T-cell (primary cell): Measurements from ENCODE around the gene KCNIP1. TPM values are rescaled to one million over a fixed set of nuclear protein-coding genes. Genes with fewer than 3 reads are reported as not detected.

ENCODE experiments used
- ATAC-seq, 4 experiments: fragments of 200-7000 bp in 3 of 4; fragments of 150-1000 bp in 1 of 4; cut with Tn5 transposase; replicated peaks in 1 of 4; 1 replicate in 3 of 4; 2 replicates in 1 of 4; pipeline ENCODE4 v1.10.0; 2021; ENCODE audit warnings: moderate library complexity in 3 of 4, mild to moderate bottlenecking in 2 of 4, moderate number of reproducible peaks in 1 of 4
- CTCF ChIA-PET, 2 donors: fragments of 300-600 bp; sonication (Branson Sonifier 250); formaldehyde crosslinking; loops; one replicate each; lab custom pipeline; 2022; ENCODE audit warnings: antibody characterized with exemption in 2 of 2; lab: Charles Lee
- POLR2A ChIA-PET, 2 donors: fragments of 300-600 bp; sonication (Branson Sonifier 250); formaldehyde crosslinking; loops; one replicate each; lab custom pipeline; 2022; ENCODE audit warnings: antibody characterized with exemption in 2 of 2; lab: Charles Lee
- DNase-seq, 35 experiments: peaks; one replicate each; pipeline versions ENCODE4 v3.0.0 to v3.0.0-alpha.2; 2013 to 2023
- H3K27ac ChIP-seq: one replicate; pipeline ENCODE4 v1.5.1; 2013; ENCODE audit warnings: low read length
- H3K27me3 ChIP-seq, 2 experiments: replicated peaks in 1 of 2; 1 replicate in 1 of 2; 2 replicates in 1 of 2; pipeline versions ENCODE4 v1.6.1 to v1.7.0; 2013; ENCODE audit warnings: low read length in 1 of 2, mixed read lengths in 1 of 2; ENCODE audit not compliant: control insufficient read depth in 2 of 2, insufficient read depth in 2 of 2; ENCODE audit errors: extremely low read depth in 1 of 2
- H3K36me3 ChIP-seq, 2 donors: 1 replicate in 1 of 2; 2 replicates in 1 of 2; pipeline versions ENCODE4 v1.6.1 to v1.7.0; 2013; ENCODE audit warnings: low read length in 1 of 2; ENCODE audit not compliant: control insufficient read depth in 2 of 2, insufficient read depth in 1 of 2; ENCODE audit errors: extremely low read depth in 1 of 2
- H3K4me1 ChIP-seq, 2 experiments: 1 replicate in 1 of 2; 2 replicates in 1 of 2; pipeline versions ENCODE4 v1.6.1 to v1.7.0; 2013; ENCODE audit warnings: low read length in 2 of 2, mixed read lengths in 1 of 2; ENCODE audit not compliant: insufficient read depth in 2 of 2, control insufficient read depth in 1 of 2; ENCODE audit errors: extremely low read depth in 1 of 2
- H3K4me3 ChIP-seq, 2 donors: 1 replicate in 1 of 2; 2 replicates in 1 of 2; pipeline versions ENCODE4 v1.5.1 to v1.7.0; 2013; ENCODE audit warnings: mild to moderate bottlenecking in 2 of 2, low read length in 1 of 2, moderate library complexity in 1 of 2; ENCODE audit not compliant: control insufficient read depth in 1 of 2; ENCODE audit errors: extremely low read depth in 1 of 2
- H3K9me3 ChIP-seq: 2 replicates; pipeline ENCODE4 v1.7.0; 2013
- H3K27ac Mint-ChIP-seq, 2 donors: one replicate each; pipeline ENCODE4 v1.8.0; 2020 to 2021; ENCODE audit warnings: mild to moderate bottlenecking in 2 of 2, mixed read lengths in 2 of 2
- H3K27me3 Mint-ChIP-seq, 2 donors: one replicate each; pipeline ENCODE4 v1.8.0; 2021 to 2022; ENCODE audit warnings: mixed read lengths in 2 of 2
- H3K36me3 Mint-ChIP-seq: one replicate; pipeline ENCODE4 v1.8.0; 2021; ENCODE audit warnings: mixed read lengths
- H3K4me1 Mint-ChIP-seq, 3 donors: one replicate each; pipeline ENCODE4 v1.8.0; 2020 to 2022; ENCODE audit warnings: mixed read lengths in 3 of 3, mild to moderate bottlenecking in 1 of 3
- H3K4me3 Mint-ChIP-seq, 3 donors: one replicate each; pipeline ENCODE4 v1.8.0; 2020 to 2022; ENCODE audit warnings: mild to moderate bottlenecking in 3 of 3, mixed read lengths in 3 of 3, moderate library complexity in 3 of 3
- H3K9me3 Mint-ChIP-seq, 3 donors: one replicate each; pipeline ENCODE4 v1.8.0; 2020 to 2022; ENCODE audit warnings: mixed read lengths in 3 of 3
- WGBS: methylation state at CpG from one replicate; pipeline ENCODE4 v1.1.5; 2013; ENCODE audit warnings: missing lambda C conversion rate; ENCODE audit not compliant: insufficient coverage; 5-methylcytosine and 5-hydroxymethylcytosine counted together
- total RNA-seq, 35 experiments: library from RNA in 6 of 35; stranded (reverse) in 6 of 35; fragments of 120-200 nt in 1 of 35; gene quantifications; one replicate each; pipeline versions ENCODE4 v1.2.1 to v1.2.4 and lab custom pipeline; 2013 to 2026

Gene KCNIP1
- total RNA-seq, 5 donors from 2014 or later (not counting 1 experiment from before 2014, with no cell fraction given), result not detected

GRCh38 chr5:170635706-170636105, 131.9 kb downstream of the KCNIP1 start:
- Histone ChIP-seq H3K4me3 (no peak overlapping the region), H3K4me1 (peaks cover 10 to 22% of the 10 kb centered on the region in 2 experiments), H3K27ac (no peak overlapping the region), H3K27me3 (peaks cover 0 to 43% of the 10 kb centered on the region in 2 experiments), H3K9me3 (no peaks in the 10 kb centered on the region), H3K36me3 (no peaks in the 10 kb centered on the region)
- no peaks in the 10 kb centered on the region for H3K9me3 Mint-ChIP-seq
- H3K4me1 Mint-ChIP-seq, result peaks cover 20 to 40% (median 26%) of the 10 kb centered on the region in 3 donors
- POLR2A ChIA-PET, result no interaction called here
- ATAC-seq (no peak), DNase-seq (no peak)
- no peak overlapping the region for H3K27ac Mint-ChIP-seq
- 46% methylated on average over 1 of the region's 3 CpGs for WGBS
- CTCF ChIA-PET, result no interaction called here
- H3K27me3 Mint-ChIP-seq, result peaks cover 16 to 22% of the 10 kb centered on the region in 2 donors
- no peak overlapping the region for H3K4me3 Mint-ChIP-seq
- H3K36me3 Mint-ChIP-seq, result no peaks in the 10 kb centered on the region

- POLR2A ChIA-PET, result no interaction called here
- ATAC-seq (no peak), DNase-seq (no peak)
- Histone ChIP-seq H3K36me3 (no peaks in the 10 kb centered on the region), H3K4me1 (peaks cover 10 to 22% of the 10 kb centered on the region in 2 experiments), H3K27ac (no peak overlapping the region), H3K4me3 (no peak overlapping the region), H3K9me3 (no peaks in the 10 kb centered on the region), H3K27me3 (peaks cover 0 to 47% of the 10 kb centered on the region in 2 experiments)
- no peaks in the 10 kb centered on the region for H3K36me3 Mint-ChIP-seq
- peaks cover 16 to 25% of the 10 kb centered on the region in 2 donors for H3K27me3 Mint-ChIP-seq
- no peak overlapping the region for H3K4me3 Mint-ChIP-seq
- H3K9me3 Mint-ChIP-seq, result no peaks in the 10 kb centered on the region
- H3K27ac Mint-ChIP-seq, result no peak overlapping the region
- CTCF ChIA-PET, result no interaction called here
- 80% methylated on average over 9 of the region's 11 CpGs for WGBS
- peaks cover 20 to 40% (median 26%) of the 10 kb centered on the region in 3 donors for H3K4me1 Mint-ChIP-seq
Measured at GRCh38 chr5:170636206-170636605, 132.4 kb downstream of the KCNIP1 start.

- POLR2A ChIA-PET, result no interaction called here
- Mint-ChIP-seq H3K9me3 (no peaks in the 10 kb centered on the region), H3K4me1 (peaks cover 20 to 40% (median 26%) of the 10 kb centered on the region in 3 donors), H3K4me3 (no peak overlapping the region), H3K27ac (no peak overlapping the region), H3K36me3 (no peaks in the 10 kb centered on the region), H3K27me3 (peaks cover 16 to 25% of the 10 kb centered on the region in 2 donors)
- CTCF ChIA-PET, result no interaction called here
- H3K27me3 ChIP-seq, result peaks cover 0 to 50% of the 10 kb centered on the region in 2 experiments
- WGBS, result 66% methylated on average over 6 of the region's 8 CpGs
- no peak for ATAC-seq
- H3K4me1 ChIP-seq, result peaks cover 10 to 22% of the 10 kb centered on the region in 2 experiments
- no peak overlapping the region for H3K27ac ChIP-seq
- no peak for DNase-seq
- H3K36me3 ChIP-seq, result no peaks in the 10 kb centered on the region
- H3K9me3 ChIP-seq, result no peaks in the 10 kb centered on the region
- H3K4me3 ChIP-seq, result no peak overlapping the region
Measured at GRCh38 chr5:170636801-170637477, 133.1 kb downstream of the KCNIP1 start.

- Histone ChIP-seq H3K27ac (no peak overlapping the region), H3K9me3 (no peaks in the 10 kb centered on the region), H3K27me3 (peaks cover 0 to 51% of the 10 kb centered on the region in 2 experiments), H3K4me3 (no peak overlapping the region), H3K36me3 (no peaks in the 10 kb centered on the region), H3K4me1 (peaks cover 10 to 14% of the 10 kb centered on the region in 2 experiments)
- ChIA-PET POLR2A (no interaction called here), CTCF (interaction anchor here in 1 of 2 donors (0.6 to 1.0 kb wide), 3 partner anchors 15 to 420 kb away, joined by 3 to 4 read pairs (median 3); no protein-coding TSS in a partner anchor)
- H3K27ac Mint-ChIP-seq, result no peak overlapping the region
- peaks cover 14 to 29% (median 19%) of the 10 kb centered on the region in 3 donors for H3K4me1 Mint-ChIP-seq
- no peaks in the 10 kb centered on the region for H3K36me3 Mint-ChIP-seq
- DNase-seq, result no peak
- H3K27me3 Mint-ChIP-seq, result peaks cover 23 to 31% of the 10 kb centered on the region in 2 donors
- ATAC-seq, result no peak
- H3K9me3 Mint-ChIP-seq, result no peaks in the 10 kb centered on the region
- 88% methylated on average over 4 of the region's 4 CpGs for WGBS
- H3K4me3 Mint-ChIP-seq, result no peak overlapping the region
Measured at GRCh38 chr5:170638051-170638450, 134.2 kb downstream of the KCNIP1 start.

GRCh38 chr5:170638454-170639220, 134.8 kb downstream of the KCNIP1 start:
- DNase-seq (peak in 30 of 35 experiments; percentile 7 to 64 (median 44)), ATAC-seq (peak in 3 of 4 experiments; percentile 19 to 46 (median 44))
- H3K36me3 ChIP-seq, result no peaks in the 10 kb centered on the region
- 35% methylated on average over 8 of the region's 15 CpGs for WGBS
- ChIA-PET CTCF (interaction anchor here in 1 of 2 donors (0.8 to 1.0 kb wide), 2 partner anchors 15 to 24 kb away, joined by 3 read pairs; no protein-coding TSS in a partner anchor), POLR2A (no interaction called here)
- H3K27ac Mint-ChIP-seq, result no peak overlapping the region
- no peak overlapping the region for H3K4me3 ChIP-seq
- H3K4me1 ChIP-seq, result peaks cover 8 to 9% of the 10 kb centered on the region in 2 experiments
- no peak overlapping the region for H3K27ac ChIP-seq
- H3K27me3 Mint-ChIP-seq, result peaks cover 29 to 31% of the 10 kb centered on the region in 2 donors
- H3K36me3 Mint-ChIP-seq, result no peaks in the 10 kb centered on the region
- no peaks in the 10 kb centered on the region for H3K9me3 ChIP-seq
- H3K4me3 Mint-ChIP-seq, result no peak overlapping the region
- H3K9me3 Mint-ChIP-seq, result no peaks in the 10 kb centered on the region
- peaks cover 9 to 24% (median 15%) of the 10 kb centered on the region in 3 donors for H3K4me1 Mint-ChIP-seq
- peaks cover 0 to 50% of the 10 kb centered on the region in 2 experiments for H3K27me3 ChIP-seq

- H3K4me3 ChIP-seq, result no peak overlapping the region
- no peak for ATAC-seq
- Mint-ChIP-seq H3K36me3 (no peaks in the 10 kb centered on the region), H3K4me1 (peaks cover 2 to 16% (median 8%) of the 10 kb centered on the region in 3 donors), H3K27me3 (peaks cover 32 to 35% of the 10 kb centered on the region in 2 donors), H3K27ac (no peak overlapping the region), H3K9me3 (no peaks in the 10 kb centered on the region), H3K4me3 (no peak overlapping the region)
- no peak overlapping the region for H3K27ac ChIP-seq
- no peaks in the 10 kb centered on the region for H3K9me3 ChIP-seq
- 100% methylated on average over 7 of the region's 17 CpGs for WGBS
- DNase-seq, result no peak
- peaks cover 2% of the 10 kb centered on the region in 2 experiments for H3K4me1 ChIP-seq
- no peaks in the 10 kb centered on the region for H3K36me3 ChIP-seq
- H3K27me3 ChIP-seq, result peaks cover 0 to 49% of the 10 kb centered on the region in 2 experiments
- ChIA-PET CTCF (interaction anchor here in 1 of 2 donors (1.0 kb wide), 1 partner anchor 14 kb away, joined by 3 read pairs; no protein-coding TSS in a partner anchor), POLR2A (no interaction called here)
Measured at GRCh38 chr5:170639221-170639925, 135.6 kb downstream of the KCNIP1 start.
